H4 (cell line): ENCODE data around the gene SLC7A1. TPM values are rescaled to one million over a fixed set of nuclear protein-coding genes. Genes with fewer than 3 reads are reported as not detected.

ENCODE experiments used
- DNase-seq: peaks from one replicate; pipeline ENCODE4 v3.0.0-alpha.2; 2015; ENCODE audit warnings: low spot score
- total RNA-seq: library from RNA; depleted of rRNA; stranded (reverse); fragments of >200 nt; shearing (Covaris generic); gene quantifications from 2 replicates; pipeline ENCODE4 v1.2.3, GENCODE V29; 2014

Gene SLC7A1
- total RNA-seq, 1 experiment from 2014 or later = 13.4 TPM

GRCh38 chr13:29510651-29511084, 84.8 kb downstream of the SLC7A1 start:
- no peak for DNase-seq

DNA sequence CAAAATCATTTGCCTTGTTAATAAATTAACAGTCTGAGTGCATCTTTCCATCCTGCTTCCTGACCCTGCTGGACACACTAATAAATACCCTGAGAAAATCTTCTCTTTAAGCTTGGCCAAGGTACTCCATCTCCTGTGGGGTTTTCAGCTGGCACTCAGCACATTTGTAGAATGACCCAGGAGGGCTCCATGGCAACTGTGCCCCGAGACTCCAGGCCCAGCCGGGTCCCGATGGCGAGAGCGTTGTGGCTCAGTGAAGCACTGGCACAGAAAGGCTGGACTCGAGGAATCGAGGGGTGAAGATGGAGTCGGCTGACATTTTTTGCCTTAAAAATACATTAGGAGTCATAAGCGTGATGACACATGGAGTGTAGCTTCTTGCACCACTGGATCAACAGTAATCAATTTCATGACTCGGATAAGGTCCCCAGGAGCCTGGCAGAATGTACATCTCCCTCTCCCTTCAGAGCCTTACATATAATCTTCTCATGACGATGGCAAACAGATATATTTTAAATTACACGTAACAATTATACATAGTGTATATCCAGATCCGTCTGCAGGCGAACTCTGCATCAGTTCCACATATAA, 85.4 kb downstream of the SLC7A1 start:
- no peak for DNase-seq

- no peak for DNase-seq
These were observed 86.6 kb downstream of the SLC7A1 start for GRCh38 chr13:29508876-29509252.

DNA sequence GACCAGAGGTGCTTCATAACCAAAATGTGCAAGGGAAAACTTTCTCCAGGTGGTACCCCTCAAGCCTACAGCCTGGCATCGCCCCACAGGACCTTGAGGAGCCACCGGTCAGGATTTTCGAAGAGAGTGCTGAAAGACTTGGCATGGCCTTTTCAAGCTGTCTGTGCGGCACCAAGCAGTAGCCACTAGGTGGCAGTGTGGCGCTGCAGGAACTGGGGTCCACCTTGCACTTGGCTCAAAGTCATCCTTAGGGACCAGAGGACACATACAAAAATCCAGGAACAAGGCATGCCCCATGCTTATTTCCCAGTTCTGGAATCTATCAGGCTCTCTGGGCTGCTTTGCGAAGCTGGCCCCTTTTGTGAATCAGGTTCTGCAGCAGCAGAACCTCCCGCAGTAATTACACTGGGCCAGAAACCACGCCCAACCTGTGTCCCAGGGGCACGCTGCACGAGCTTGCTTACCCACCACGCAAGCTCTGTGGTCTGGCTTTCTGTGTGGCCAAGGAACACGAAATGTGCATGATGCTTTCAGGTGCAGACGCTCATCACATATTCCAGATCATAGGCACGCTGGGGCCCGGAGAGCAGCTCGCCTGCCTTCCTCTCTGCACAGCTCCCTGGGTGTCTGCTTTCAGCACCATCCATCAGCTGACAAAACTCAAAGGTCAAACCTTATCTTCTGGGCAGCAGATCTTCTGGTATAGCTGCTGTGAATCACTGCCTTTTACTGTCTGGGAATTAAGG, 87.2 kb downstream of the SLC7A1 start:
- peak; percentile 57 for DNase-seq

- DNase-seq = no peak
These were observed 88.1 kb downstream of the SLC7A1 start for GRCh38 chr13:29507356-29507755.

DNA sequence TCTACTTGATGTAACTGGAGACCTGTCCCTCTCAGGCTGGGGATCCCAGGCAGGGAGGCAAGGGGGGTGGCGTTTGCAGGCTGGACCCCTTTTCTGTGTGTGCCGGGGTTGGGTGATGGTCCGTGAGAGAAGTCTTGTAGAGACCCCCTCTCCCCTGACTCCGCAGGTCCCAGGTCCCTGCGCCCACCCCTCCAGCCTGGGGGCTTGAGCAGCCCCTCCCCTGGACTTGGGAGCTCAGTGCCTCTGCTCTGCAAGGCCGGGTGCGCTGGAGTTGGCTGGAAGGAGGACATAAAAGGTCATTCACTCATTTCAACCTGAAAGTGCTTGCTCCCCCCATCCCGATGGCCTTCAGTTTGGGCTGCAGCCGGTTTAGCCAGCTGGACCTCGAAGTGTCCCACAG, 89.5 kb downstream of the SLC7A1 start:
- DNase-seq = no peak

- no peak for DNase-seq
These were observed 90.0 kb downstream of the SLC7A1 start for GRCh38 chr13:29505511-29505910.

GRCh38 chr13:29504691-29505090, 90.8 kb downstream of the SLC7A1 start:
- no peak for DNase-seq

- no peak for DNase-seq
These were observed 92.2 kb downstream of the SLC7A1 start for GRCh38 chr13:29503041-29503837.

GRCh38 chr13:29502391-29503008, 93.0 kb downstream of the SLC7A1 start:
- no peak for DNase-seq

DNA sequence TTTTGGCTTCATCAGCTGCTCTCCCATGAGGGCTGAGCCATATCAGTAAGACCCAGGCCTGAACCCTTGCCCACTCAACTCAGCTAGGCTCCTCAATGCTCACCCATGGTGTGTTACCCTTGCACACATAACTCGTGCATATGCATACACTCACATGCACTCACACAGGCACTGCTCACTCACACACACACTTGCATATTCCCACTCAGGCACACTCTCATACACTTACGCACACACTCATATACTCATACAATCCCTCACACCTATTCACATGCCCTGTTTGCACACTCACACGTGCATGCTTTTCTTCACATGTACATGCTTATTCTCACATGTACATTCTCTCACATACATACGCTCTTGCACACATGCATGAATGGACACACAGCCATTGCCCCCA, 93.8 kb downstream of the SLC7A1 start:
- no peak for DNase-seq

DNA sequence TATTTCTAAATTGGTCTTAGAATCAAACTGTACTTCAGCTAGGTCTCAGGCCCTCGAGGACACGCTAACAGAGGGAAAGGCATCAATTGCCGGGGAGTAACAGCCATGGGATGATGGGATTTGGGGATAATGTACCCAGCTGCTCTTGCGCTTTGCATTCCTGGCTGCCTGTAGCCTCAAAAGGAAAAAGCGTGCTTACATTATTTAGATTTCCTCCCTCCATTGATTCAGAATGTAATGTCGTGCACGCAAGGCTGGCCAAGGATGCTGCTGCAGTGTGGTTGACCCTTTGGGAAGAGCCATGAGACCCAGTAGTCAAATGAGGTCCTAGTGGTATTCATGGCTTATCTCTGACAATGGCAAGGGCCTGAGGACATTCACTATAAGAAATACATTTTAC, 95.1 kb downstream of the SLC7A1 start:
- no peak for DNase-seq

- no peak for DNase-seq
These were observed 95.9 kb downstream of the SLC7A1 start for GRCh38 chr13:29499506-29500165.

DNA sequence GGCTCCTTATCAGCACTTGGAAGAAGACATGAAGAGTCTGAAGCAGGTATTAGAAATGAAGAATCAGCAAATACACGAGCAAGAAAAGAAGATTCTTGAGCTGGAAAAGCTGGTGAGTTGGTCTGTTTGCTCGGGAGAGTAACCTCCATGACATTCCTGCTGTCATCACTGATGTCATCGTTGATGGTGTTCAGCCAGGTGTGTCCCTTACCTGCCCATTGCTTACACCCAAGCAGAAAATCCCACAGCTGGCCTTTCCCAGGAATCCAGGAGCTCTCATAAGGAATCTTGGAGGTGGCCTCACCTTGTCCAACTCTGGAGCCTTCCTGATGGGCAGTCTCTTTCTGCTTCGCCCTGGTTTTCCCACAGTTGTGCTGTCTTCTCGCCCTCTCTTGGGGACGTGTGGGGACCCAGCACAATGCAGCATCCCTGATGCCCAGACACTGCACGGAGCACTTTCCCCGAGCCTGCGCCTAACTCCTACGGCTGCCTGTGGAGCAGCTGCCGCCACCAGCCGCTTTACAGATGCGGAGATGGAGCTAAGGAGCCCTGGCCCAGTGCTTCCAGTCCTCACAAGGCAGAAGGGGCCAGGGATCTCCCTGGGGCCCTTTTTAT, 97.0 kb downstream of the SLC7A1 start:
- no peak for DNase-seq

- DNase-seq = no peak
These were observed 98.3 kb downstream of the SLC7A1 start for GRCh38 chr13:29497137-29497654.

- peak; percentile 15 for DNase-seq
These were observed 99.2 kb downstream of the SLC7A1 start for GRCh38 chr13:29496241-29496712.

DNA sequence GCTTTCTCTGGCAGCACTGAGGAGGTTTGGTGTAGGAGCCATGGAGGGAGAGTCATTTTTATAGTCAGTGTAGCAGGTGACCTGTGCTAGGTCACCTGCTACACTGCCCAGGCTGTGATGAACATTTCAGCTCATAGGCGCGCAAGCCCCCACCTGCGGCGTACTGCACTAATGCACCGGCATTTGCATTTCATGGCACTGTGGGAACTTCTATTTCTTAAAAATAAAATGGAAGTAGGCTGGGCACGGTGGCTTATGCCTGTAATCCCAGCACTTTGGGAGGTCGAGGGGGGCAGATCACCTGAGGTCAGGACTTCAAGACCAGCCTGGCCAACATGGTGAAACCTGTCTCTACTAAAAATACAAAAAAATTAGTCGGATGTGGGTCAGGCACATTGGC, 101.0 kb downstream of the SLC7A1 start:
- no peak for DNase-seq

DNA sequence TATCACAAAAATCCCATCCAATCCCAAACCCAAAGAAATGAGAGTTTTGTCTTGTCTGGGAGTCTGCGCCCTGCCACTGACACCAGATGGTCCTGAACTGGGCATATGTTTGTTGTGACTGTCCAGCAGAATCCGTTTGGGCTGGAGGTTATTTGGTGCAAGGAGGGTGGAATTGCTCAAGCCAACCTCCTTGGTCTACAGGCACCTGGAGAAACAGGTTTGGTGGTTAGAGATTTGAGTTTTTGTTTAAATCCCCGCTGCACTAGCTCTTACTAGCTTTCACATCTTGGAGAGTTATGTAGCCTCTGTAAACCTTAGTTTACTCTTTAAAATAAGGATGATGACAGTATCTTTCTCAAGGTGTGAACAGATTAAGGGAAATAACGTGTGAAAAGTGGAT, 101.7 kb downstream of the SLC7A1 start:
- DNase-seq = no peak

DNA sequence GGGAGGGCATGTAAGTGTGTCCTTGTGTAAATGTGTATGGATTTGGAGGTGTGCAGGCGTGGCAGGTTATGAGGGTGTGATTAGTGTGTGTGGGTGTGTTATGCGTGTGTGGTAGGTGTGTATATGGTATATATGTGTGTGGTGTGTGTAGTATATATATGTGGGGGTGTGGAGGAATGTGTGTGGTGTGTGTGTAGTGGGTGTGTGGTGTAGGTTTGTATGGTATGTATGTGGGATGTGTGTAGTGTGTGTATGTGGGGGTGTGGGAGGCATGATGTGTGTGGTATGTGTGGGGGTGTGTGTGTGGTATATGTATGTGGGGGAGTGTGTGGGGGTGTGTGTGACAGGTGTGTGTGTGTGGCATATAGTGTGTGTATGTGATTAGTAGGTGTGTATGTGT, 104.2 kb downstream of the SLC7A1 start:
- no peak for DNase-seq

DNA sequence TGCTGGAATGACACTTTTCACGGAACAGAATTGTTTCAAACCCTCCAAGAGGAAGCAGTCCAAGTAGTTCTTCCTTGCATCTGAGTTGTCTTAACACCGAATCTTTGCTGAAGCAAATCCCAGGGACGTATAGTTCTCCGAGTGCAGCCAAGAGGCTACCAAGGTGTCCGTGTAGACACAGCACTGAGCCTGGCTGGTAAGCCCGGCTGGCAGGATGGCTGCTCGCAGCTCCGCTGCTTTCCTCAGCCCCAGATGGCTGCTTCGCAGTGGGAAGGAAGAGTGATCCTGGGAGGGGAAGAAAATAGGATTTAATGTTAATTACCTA, 105.0 kb downstream of the SLC7A1 start:
- no peak for DNase-seq
